Renal cortex interstitium (tissue), 11 donors: ENCODE data around the gene ZNF468. TPM values are rescaled to one million over a fixed set of nuclear protein-coding genes. Genes with fewer than 3 reads are reported as not detected.
"Not testable (repeated sequence)": the region's sequence is repeated elsewhere in the genome, so short reads cannot be mapped to it uniquely, and the experiment has no call there.

Experiments used
- DNase-seq, 11 donors: peaks; one replicate each; pipeline ENCODE4 v3.0.0-alpha.2; 2013; ENCODE audit warnings: low read depth in 9 of 11, low spot score in 4 of 11; ENCODE audit errors: extremely low read depth in 1 of 11
- polyA plus RNA-seq, 3 donors: library from polyadenylated mRNA; unstranded; fragments of 120-200 nt; gene quantifications; one replicate each; pipeline ENCODE4 v1.2.1, GENCODE V29; 2013; ENCODE audit not compliant: insufficient read length in 3 of 3

The ZNF468 gene
- polyA plus RNA-seq, 3 donors, result 33.1 to 53.7 (median 45.2) TPM

DNA sequence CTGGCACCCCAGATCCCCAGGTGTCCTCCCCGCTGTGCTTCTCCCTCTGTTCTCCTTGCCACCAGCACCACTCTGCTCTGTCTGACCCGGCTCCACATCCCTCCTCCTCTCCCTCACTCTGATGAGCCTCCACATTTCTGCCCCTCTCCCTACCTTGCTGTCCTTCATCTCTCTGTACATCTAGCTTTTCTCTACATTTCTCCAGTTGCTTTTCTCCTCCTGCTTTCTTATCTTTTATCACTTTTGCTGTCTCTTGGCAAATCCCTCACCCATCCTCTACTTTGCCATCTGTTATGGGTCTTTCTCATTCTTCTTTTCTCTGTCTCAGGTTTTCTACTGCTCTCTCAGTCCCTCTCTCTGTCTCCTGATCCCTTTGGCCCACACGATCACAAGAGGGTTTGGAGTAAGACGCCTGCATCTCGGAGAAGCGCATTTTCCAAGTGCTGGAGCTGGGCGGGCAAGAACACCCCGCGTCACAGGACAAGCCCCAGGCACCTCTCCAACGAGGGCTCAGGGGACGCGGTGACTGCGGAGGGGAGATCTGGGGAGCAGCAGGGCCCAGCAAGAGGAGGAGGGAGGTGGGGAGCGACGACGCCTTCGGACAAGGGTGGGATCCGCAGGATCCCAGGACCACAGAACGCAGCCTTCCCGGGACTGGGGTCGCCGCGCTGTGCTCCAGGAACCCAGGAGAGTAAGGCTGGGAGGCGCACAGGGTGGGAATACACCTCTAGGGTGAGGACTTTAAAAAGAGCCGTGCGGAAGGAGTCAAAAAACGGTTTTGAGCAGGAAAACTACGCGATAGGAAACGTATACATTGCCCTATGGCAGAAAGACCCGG, 660 bp downstream of the ZNF468 start:
- peak in 2 of 11 donors; percentile 0 to 2 for DNase-seq

DNA sequence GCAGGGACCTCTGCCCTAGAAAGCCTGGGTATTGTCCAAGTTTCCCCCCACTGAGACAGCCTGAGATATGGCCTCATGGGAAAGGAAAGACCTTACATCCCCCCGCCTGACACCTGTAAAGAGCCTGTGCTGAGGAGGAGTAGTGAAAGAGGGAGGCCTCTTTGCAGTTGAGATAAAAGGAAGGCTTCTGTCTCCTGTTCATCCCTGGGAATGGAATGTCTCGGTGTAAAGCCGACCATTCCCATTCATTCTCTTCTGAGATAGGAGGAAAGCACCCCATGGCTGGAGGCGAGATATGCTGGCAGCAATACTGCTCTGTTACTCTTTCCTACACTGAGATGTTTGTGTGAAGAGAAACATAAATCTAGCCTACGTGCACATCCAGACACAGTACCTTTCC, 10.1 kb downstream of the ZNF468 start:
- DNase-seq, result not testable (repeated sequence)

DNA sequence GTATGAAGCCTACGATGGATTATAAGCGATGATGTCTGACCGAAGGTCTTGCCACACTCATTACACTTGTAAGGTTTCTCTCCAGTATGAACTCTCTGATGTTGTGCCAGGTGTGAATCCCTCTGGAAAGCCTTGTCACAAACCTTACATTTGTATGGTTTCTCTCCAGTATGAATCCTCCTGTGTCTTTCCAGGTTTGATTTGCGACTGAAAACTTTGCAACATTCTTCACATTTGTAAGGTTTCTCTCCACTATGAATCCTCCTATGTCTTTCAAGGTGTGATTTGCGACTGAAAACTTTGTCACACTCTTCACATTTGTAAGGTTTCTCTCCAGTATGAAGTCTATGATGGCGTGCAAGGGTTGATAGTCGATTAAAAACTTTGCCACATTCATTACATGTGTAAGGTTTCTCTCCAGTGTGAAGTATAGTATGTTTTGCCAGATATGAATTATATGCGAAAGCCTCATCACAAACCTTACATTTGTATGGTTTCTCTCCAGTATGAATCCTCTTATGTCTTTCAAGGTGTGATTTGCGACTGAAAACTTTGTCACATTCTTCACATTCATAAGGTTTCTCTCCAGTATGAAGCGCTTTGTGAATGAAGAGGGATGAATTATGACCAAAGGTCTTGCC, 16.5 kb downstream of the ZNF468 start:
- DNase-seq, result not testable (repeated sequence)

DNA sequence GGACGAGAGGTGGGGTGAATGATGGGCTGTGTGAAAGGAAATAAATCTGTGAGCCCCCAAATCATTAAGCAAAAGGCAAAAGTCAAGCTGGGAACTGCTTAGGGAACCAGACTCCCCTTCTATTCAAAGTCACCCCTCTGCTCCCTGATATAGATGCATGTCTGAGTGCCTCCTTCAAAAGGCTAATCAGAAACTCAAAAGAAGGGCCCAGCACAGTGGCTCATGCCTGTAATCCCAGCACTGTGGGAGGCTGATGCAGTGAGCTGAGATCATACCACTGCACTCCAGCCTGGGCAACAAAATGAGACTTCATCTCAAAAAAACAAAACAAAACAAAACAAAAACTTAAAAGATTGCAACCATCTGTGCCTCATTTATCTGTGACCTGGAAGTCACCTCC, 23.1 kb downstream of the ZNF468 start:
- not testable (repeated sequence) for DNase-seq

DNA sequence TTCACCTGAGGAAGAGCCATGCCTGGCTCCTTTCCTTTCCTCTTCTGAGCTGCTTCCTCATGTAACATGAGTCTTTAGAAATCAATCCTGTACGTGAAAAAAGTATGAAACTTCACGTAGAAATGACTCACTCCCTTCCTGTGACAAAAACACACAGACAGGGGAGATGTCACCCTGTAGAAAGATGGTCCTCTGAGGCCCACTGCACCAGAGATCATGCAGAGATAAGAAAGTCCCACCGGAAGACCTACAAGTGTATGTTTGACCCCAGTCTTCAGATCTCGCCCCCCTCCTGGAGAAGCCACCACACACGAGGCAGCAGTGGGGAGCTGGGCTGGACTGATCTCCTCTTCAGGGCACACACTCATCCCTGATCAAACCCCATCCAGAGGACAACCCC, 23.9 kb downstream of the ZNF468 start:
- DNase-seq, result not testable (repeated sequence)

DNA sequence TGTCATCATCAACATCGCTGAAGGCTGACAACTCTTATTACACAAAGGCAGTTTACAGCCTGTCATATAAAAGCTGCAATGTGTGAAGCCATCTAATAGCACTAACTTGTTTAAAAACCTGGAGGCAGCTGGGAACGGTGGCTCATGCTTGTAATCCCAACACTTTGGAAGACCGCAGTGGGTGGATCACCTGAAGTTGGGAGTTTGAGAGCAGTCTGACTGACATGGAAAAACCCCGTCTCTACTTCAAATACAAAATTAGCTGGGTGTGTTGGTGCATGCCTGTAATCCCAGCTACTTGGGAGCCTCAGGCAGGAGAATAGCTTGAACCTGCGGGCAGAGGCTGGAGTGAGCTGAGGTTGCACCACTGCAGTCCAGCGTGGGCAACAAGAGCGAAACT, 27.6 kb downstream of the ZNF468 start:
- DNase-seq, result not testable (repeated sequence)

DNA sequence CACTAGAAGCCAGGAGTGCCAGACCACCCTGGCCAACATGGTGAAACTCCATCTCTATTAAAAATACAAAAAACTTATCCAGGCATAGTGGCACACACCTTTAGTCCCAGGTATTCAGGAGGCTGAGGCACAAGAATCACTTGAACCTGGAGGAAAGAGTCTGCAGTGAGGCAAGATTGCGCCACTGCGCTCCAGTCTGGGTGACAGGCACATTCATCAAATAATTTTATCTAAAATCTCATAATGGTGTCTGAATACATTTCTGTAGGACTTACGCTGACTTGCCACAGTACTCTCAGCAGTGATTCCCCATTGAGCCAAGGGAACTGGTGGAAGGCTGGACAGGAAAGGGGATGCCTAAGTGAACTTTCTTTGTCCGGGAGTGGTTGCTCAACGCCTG, 31.7 kb downstream of the ZNF468 start:
- no peak for DNase-seq

DNA sequence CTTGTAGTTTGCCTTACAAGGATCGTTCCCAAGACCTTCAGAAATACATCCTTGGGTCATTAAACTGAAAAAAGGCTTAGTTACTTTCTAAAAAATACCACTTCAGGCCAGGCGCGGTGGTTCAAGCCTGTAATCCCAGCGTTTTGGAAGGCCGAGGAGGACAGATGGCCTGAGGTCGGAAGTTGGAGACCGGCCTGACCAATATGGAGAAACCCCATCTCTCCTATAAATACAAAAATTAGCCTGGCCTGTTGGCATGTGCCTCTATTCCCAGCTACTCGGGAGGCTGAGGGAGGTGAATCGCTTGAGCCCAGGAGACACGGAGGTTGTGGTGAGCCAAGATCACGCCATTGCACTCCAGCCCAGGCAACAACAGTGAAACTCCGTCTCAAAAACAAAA, 33.7 kb downstream of the ZNF468 start:
- DNase-seq, result no peak

DNA sequence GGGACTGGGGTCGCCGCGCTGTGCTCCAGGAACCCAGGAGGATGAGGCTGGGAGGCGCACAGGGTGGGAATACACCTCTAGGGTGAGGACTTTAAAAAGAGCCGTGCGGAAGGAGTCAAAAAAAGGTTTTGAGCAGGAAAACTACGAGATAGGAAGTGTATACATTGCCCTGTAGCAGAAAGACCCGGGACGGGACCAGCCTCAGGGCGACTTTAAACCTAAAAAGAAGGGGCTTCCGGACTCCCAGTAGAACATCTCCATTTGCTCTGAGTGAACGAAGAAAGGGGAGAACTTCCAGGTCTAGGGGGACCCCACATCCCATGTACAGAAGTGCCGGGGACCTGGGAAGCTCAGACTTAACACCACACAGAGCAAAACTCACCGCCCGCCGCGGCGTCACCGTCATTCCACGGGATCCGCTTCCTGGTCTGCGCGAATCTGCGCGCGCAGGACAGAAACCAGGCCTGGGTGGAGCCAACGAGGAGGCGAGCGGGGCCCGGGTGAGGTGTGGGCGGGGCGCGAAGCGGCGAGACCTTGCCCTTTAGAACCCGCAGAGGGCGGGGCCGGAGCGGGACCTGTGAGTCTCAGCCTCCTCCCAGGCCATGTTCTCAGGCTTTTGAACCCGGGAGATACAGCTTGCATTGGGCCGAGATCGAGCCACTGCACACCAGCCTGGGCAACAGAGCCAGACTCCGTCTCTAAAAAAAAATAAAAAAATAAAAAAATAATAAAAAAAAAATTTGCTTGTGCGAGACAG, 36.0 kb downstream of the ZNF468 start, which contains the start of gene ZNF28:
ZNF28 (minus strand) TSS at position 430 of the 757 bp plus-strand sequence. CDS start 3,675 bp downstream, outside the sequence.
- peak in 9 of 11 donors; percentile 4 to 46 (median 28) for DNase-seq

DNA sequence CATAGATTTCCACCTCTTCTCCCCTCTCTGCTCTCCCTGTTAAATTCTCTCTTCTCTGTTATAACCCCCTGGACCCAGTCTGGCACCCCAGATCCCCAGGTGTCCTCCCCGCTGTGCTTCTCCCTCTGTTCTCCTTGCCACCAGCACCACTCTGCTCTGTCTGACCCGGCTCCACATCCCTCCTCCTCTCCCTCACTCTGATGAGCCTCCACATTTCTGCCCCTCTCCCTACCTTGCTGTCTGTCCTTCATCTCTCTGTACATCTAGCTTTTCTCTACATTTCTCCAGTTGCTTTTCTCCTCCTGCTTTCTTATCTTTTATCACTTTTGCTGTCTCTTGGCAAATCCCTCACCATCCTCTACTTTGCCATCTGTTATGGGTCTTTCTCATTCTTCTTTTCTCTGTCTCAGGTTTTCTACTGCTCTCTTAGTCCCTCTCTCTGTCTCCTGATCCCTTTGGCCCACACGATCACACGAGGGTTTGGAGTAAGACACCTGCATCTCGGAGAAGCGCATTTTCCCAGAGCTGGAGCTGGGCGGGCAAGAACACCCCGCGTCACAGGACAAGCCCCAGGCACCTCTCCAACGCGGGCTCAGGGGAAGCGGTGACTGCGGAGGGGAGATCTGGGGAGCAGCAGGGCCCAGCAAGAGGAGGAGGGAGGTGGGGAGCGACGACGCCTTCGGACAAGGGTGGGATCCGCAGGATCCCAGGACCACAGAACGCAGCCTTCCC, 36.8 kb downstream of the ZNF468 start:
- DNase-seq, result not testable (repeated sequence)

DNA sequence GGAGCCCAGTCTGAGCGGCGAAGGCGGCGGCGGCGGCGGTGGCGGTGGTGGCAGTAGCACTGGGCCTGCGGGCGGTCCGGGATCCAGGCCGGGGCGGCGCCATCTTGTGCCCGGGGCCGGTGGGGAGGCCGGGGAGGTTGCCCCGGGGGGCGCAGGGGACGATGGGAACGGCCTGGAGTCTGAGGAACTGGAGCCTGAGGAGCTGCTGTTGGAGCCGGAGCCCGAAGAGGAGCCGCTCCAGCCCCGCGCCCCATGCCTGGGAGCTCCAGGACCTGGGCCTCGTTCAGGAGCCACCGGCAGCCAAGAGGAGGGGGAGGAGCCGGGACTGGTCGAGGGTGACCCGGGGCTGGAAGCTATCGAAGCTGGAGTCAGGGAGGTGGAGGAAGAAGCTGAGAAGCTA, 47.6 kb downstream of the ZNF468 start:
- DNase-seq, result no peak

DNA sequence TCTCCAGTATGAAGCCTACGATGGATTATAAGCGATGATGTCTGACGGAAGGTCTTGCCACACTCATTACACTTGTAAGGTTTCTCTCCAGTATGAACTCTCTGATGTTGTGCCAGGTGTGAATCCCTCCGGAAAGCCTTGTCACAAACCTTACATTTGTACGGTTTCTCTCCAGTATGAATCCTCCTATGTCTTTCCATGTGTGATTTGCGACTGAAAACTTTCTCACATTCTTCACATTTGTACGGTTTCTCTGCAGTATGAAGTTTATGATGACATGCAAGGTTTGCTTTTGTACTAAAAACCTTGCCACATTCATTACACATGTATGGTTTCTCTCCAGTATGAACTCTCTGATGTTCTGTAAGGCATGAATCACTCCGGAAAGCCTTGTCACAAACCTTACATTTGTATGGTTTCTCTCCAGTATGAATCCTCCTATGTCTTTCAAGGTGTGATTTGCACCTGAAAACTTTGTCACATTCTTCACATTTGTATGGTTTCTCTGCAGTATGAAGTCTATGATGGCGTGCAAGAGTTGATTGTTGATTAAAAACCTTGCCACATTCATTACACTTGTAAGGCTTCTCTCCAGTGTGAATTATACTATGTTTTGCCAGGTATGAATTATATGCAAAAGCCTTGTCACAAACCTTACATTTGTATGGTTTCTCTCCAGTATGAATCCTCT, 57.3 kb downstream of the ZNF468 start:
- DNase-seq, result not testable (repeated sequence)

DNA sequence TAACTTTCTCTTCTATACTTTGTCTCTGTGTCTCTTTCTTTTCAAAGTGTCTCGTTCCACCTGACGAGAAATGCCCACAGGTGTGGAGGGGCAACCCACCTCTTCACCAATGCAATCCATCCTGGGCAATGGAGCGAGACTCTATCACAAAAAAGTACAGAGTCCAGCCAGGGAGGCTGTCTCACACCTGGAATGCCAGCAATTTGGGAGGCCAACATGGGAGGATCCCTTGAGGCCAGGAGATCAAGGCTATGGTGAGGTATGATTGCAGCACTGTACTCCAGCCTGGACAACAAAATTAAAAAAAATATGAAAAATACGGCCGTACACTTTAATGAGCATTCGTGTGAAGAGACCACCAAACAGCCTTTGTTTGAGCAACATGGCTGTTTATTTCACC, 68.0 kb downstream of the ZNF468 start:
- DNase-seq, result no peak

Other genes starting within 250 kb of the ZNF468 start
- gene ZNF83, start 219.3 kb downstream of the ZNF468 start, polyA plus RNA-seq, result 100 to 1,000 TPM in 1 of 3 donors, 10 to 100 TPM in 2; 59.9 to 191 (median 85.8) TPM
- 10 to 100 TPM; 16.3 to 25.6 (median 23.1) TPM for gene ZNF611, start 122.6 kb downstream of the ZNF468 start, polyA plus RNA-seq
- 10 to 100 TPM in 1 of 3 donors, 1 to 10 TPM in 2; 6.5 to 13.0 (median 9.4) TPM for gene ZNF600, start 70.8 kb downstream of the ZNF468 start, polyA plus RNA-seq
- gene ZNF28, start 36.0 kb downstream of the ZNF468 start, polyA plus RNA-seq, result 10 to 100 TPM; 17.8 to 23.1 (median 19.0) TPM
- gene ZNF320, start 40.0 kb upstream of the ZNF468 start, polyA plus RNA-seq, result 10 to 100 TPM; 22.6 to 64.4 (median 31.3) TPM
- 10 to 100 TPM; 12.2 to 15.3 (median 13.0) TPM for gene ZNF888, start 65.8 kb upstream of the ZNF468 start, polyA plus RNA-seq
- 10 to 100 TPM; 14.1 to 18.3 (median 16.8) TPM for gene ZNF816, start 105.3 kb upstream of the ZNF468 start, polyA plus RNA-seq
- gene ERVV-1, start 156.3 kb upstream of the ZNF468 start, polyA plus RNA-seq, result under 1 TPM; 0.07 to 0.11 (median 0.09) TPM
- under 1 TPM in 1 of 3 donors, not detected in 2; 0.06 TPM for gene ERVV-2, start 187.1 kb upstream of the ZNF468 start, polyA plus RNA-seq
- gene ZNF160, start 245.8 kb upstream of the ZNF468 start, polyA plus RNA-seq, result 10 to 100 TPM; 41.9 to 92.3 (median 46.9) TPM